Measurements from ENCODE around the gene STIL.

STIL gene

GRCh38 chr1:47338249-47339077 lies 24.5 kb upstream of the STIL start:
- H3K79me2 ChIP-seq (ENCODE audit: control insufficient read depth, insufficient read depth, low read length, poor library complexity), result peaks cover 9% of the 10 kb centered on the region
- peaks cover 0 to 2% of the 10 kb centered on the region in 2 experiments for H3K4me1 ChIP-seq (ENCODE audit: control insufficient read depth in 1 of 2, insufficient read depth in 2 of 2, low read length in 2 of 2)
- no peak overlapping the region for H2BK120ac ChIP-seq (ENCODE audit: insufficient read depth, low read length, poor library complexity)
- H3K4ac ChIP-seq (ENCODE audit: low read depth, low read length), result no peak overlapping the region
- no peak overlapping the region for H2BK5ac ChIP-seq (ENCODE audit: low read depth, low read length, poor library complexity)
- H3K36me3 ChIP-seq (ENCODE audit: control insufficient read depth in 1 of 2, insufficient read depth in 2 of 2, low read length in 2 of 2), result peaks cover 0 to 6% of the 10 kb centered on the region in 2 experiments
- H3K23ac ChIP-seq (ENCODE audit: low read length), result no peak overlapping the region
- peaks cover 8% of the 10 kb centered on the region for H3K79me1 ChIP-seq (ENCODE audit: low read length)
- no peak overlapping the region for H2AFZ ChIP-seq (ENCODE audit: insufficient read depth, low read length, poor library complexity)
- H4K91ac ChIP-seq (ENCODE audit: low read depth, low read length), result no peak overlapping the region
- H4K12ac ChIP-seq (ENCODE audit: low read depth, low read length), result no peak overlapping the region
- H3K9ac ChIP-seq (ENCODE audit: low read length), result no peak overlapping the region
- no peak overlapping the region for H2AK5ac ChIP-seq (ENCODE audit: low read length)
- H3K9me3 ChIP-seq (ENCODE audit: insufficient read depth, low read depth, low read length), result no peaks in the 10 kb centered on the region
- no peak overlapping the region for H3K14ac ChIP-seq (ENCODE audit: low read length)
- no peak overlapping the region for H3K4me3 ChIP-seq (ENCODE audit: low read depth, low read length)
- no peak overlapping the region for H3K18ac ChIP-seq (ENCODE audit: low read length)
- no peak for DNase-seq
- H3K4me2 ChIP-seq (ENCODE audit: low read length), result no peak overlapping the region
- no peak overlapping the region for H4K8ac ChIP-seq (ENCODE audit: low read depth, low read length)
- H3K27me3 ChIP-seq (ENCODE audit: insufficient read depth, low read length), result no peaks in the 10 kb centered on the region
- H3K27ac ChIP-seq (ENCODE audit: low read depth, low read length), result no peak overlapping the region
- no peak overlapping the region for H2BK12ac ChIP-seq (ENCODE audit: low read length)

- H2AK5ac ChIP-seq (ENCODE audit: low read length), result no peak overlapping the region
- H3K4me1 ChIP-seq (ENCODE audit: control insufficient read depth in 1 of 2, insufficient read depth in 2 of 2, low read length in 2 of 2), result peaks cover 7% of the 10 kb centered on the region in 2 experiments
- no peak overlapping the region for H3K18ac ChIP-seq (ENCODE audit: low read length)
- peak overlapping the region; percentile 57 for H3K4ac ChIP-seq (ENCODE audit: low read depth, low read length)
- no peak overlapping the region for H3K4me2 ChIP-seq (ENCODE audit: low read length)
- H4K12ac ChIP-seq (ENCODE audit: low read depth, low read length), result no peak overlapping the region
- no peak overlapping the region for H4K8ac ChIP-seq (ENCODE audit: low read depth, low read length)
- peaks cover 9% of the 10 kb centered on the region for H3K79me2 ChIP-seq (ENCODE audit: control insufficient read depth, insufficient read depth, low read length, poor library complexity)
- H2BK120ac ChIP-seq (ENCODE audit: insufficient read depth, low read length, poor library complexity), result no peak overlapping the region
- H3K14ac ChIP-seq (ENCODE audit: low read length), result no peak overlapping the region
- H3K27me3 ChIP-seq (ENCODE audit: insufficient read depth, low read length), result no peaks in the 10 kb centered on the region
- no peak overlapping the region for H3K4me3 ChIP-seq (ENCODE audit: low read depth, low read length)
- no CpG with 5 or more reads among the region's 6 CpGs for WGBS (ENCODE audit: extremely low coverage, insufficient coverage, insufficient read length)
- no peak overlapping the region for H2BK5ac ChIP-seq (ENCODE audit: low read depth, low read length, poor library complexity)
- H4K91ac ChIP-seq (ENCODE audit: low read depth, low read length), result no peak overlapping the region
- H3K79me1 ChIP-seq (ENCODE audit: low read length), result peaks cover 11% of the 10 kb centered on the region
- H2AFZ ChIP-seq (ENCODE audit: insufficient read depth, low read length, poor library complexity), result no peak overlapping the region
- H3K9me3 ChIP-seq (ENCODE audit: insufficient read depth, low read depth, low read length), result no peaks in the 10 kb centered on the region
- H3K23ac ChIP-seq (ENCODE audit: low read length), result no peak overlapping the region
- no peaks in the 10 kb centered on the region for H3K36me3 ChIP-seq (ENCODE audit: control insufficient read depth in 1 of 2, insufficient read depth in 2 of 2, low read length in 2 of 2)
- no peak overlapping the region for H3K9ac ChIP-seq (ENCODE audit: low read length)
- H2BK12ac ChIP-seq (ENCODE audit: low read length), result no peak overlapping the region
- no peak for DNase-seq
- H3K27ac ChIP-seq (ENCODE audit: low read depth, low read length), result no peak overlapping the region
Measured at GRCh38 chr1:47337350-47337749, 23.4 kb upstream of the STIL start.

DNA sequence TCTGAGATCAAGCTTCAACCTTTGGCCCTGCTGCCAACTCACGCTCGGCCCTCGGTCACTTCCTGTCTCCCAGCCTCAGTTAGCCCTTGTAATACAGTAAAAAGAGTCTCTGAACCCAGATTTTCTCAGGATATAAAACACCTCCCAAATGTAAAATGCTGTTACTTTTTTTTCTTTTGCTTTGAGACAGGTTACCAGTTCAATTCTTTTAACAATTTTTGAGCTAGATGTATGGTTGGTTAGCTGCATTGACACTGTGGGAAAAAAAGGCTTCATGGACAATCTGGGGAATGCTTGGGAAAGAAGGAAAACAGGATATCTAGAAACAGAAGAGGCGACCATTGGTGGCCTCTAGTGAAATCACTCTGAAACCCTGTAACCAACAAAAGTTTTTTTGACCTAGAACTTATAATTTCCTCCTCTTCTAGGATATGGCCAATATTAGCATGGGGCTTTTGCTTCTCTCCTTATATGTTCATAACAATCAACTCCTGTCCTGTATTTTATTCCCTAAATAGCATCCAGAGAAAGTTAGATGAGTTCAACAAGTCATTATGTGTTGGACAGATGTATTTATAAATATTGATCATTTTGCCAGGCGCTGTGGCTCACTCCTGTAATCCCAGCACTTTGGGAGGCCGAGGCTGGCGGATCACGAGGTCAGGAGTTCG lies 21.0 kb upstream of the STIL start:
- Histone ChIP-seq H3K9me3 (ENCODE audit: insufficient read depth, low read depth, low read length) (no peaks in the 10 kb centered on the region), H3K36me3 (ENCODE audit: control insufficient read depth in 1 of 2, insufficient read depth in 2 of 2, low read length in 2 of 2) (no peaks in the 10 kb centered on the region), H2BK5ac (ENCODE audit: low read depth, low read length, poor library complexity) (no peak overlapping the region), H3K18ac (ENCODE audit: low read length) (peak overlapping the region; percentile 96), H3K4me3 (ENCODE audit: low read depth, low read length) (peak overlapping the region; percentile 90), H3K4ac (ENCODE audit: low read depth, low read length) (peak overlapping the region; percentile 91), H3K23ac (ENCODE audit: low read length) (no peak overlapping the region), H4K91ac (ENCODE audit: low read depth, low read length) (no peak overlapping the region), H2BK120ac (ENCODE audit: insufficient read depth, low read length, poor library complexity) (no peak overlapping the region), H4K12ac (ENCODE audit: low read depth, low read length) (no peak overlapping the region), H3K27ac (ENCODE audit: low read depth, low read length) (peak overlapping the region; percentile 99), H2BK12ac (ENCODE audit: low read length) (no peak overlapping the region), H3K4me2 (ENCODE audit: low read length) (peak overlapping the region; percentile 62), H4K8ac (ENCODE audit: low read depth, low read length) (peak overlapping the region; percentile 97), H3K4me1 (ENCODE audit: control insufficient read depth in 1 of 2, insufficient read depth in 2 of 2, low read length in 2 of 2) (peaks cover 7 to 8% of the 10 kb centered on the region in 2 experiments), H3K14ac (ENCODE audit: low read length) (peak overlapping the region; percentile 98), H2AFZ (ENCODE audit: insufficient read depth, low read length, poor library complexity) (peak overlapping the region; percentile 53), H3K27me3 (ENCODE audit: insufficient read depth, low read length) (no peaks in the 10 kb centered on the region), H3K9ac (ENCODE audit: low read length) (no peak overlapping the region), H2AK5ac (ENCODE audit: low read length) (no peak overlapping the region), H3K79me2 (ENCODE audit: control insufficient read depth, insufficient read depth, low read length, poor library complexity) (peaks cover 9% of the 10 kb centered on the region), H3K79me1 (ENCODE audit: low read length) (peaks cover 11% of the 10 kb centered on the region)
- no peak for DNase-seq
- no CpG with 5 or more reads among the region's 9 CpGs for WGBS (ENCODE audit: extremely low coverage, insufficient coverage, insufficient read length)

DNA sequence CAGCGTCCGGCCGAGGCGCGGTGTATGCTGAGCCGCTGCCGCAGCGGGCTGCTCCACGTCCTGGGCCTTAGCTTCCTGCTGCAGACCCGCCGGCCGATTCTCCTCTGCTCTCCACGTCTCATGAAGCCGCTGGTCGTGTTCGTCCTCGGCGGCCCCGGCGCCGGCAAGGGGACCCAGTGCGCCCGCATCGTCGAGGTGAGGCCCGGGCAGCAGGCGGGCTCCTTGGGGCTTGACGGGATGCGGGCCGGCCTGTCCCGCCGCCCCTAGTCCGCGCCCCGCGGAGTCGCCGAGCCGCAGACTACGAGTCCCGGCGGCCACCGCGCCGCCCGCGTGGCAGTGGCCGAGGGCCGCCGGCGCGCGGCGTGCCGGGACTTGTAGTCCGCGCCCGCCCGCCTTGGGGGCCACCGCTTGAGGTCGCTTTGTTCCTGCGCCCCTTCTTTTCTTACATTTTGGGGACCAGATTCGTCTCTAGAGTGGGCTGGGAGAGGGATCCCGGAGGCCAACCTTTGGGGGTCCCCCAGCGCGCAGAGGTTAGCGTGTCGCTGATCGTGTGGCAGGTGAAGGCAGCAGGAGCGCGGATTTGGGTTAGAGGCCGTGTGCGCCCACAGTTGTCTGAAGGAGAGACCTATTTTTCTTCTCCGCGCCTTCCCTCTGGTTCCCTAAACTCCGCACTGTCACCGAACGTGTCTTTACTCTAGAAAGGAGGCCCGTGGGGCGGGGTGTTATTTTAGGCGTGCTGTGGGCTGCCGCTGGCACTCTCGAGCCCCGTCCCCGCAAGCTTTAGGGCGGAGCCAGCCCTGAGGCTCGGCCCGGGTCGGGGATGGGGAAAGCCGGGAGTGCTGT lies 20.2 kb upstream of the STIL start:
- Histone ChIP-seq H3K4me2 (ENCODE audit: low read length) (peak overlapping the region; percentile 62), H3K27ac (ENCODE audit: low read depth, low read length) (peak overlapping the region; percentile 99), H3K4me1 (ENCODE audit: control insufficient read depth in 1 of 2, insufficient read depth in 2 of 2, low read length in 2 of 2) (peaks cover 7 to 8% of the 10 kb centered on the region in 2 experiments), H3K4ac (ENCODE audit: low read depth, low read length) (peak overlapping the region; percentile 96), H4K91ac (ENCODE audit: low read depth, low read length) (peak overlapping the region; percentile 98), H2AFZ (ENCODE audit: insufficient read depth, low read length, poor library complexity) (peak overlapping the region; percentile 98), H2BK5ac (ENCODE audit: low read depth, low read length, poor library complexity) (peak overlapping the region; percentile 97), H3K36me3 (ENCODE audit: control insufficient read depth in 1 of 2, insufficient read depth in 2 of 2, low read length in 2 of 2) (no peaks in the 10 kb centered on the region), H3K9ac (ENCODE audit: low read length) (peak overlapping the region; percentile 93), H2BK12ac (ENCODE audit: low read length) (peak overlapping the region; percentile 51), H3K23ac (ENCODE audit: low read length) (no peak overlapping the region), H4K12ac (ENCODE audit: low read depth, low read length) (peak overlapping the region; percentile 99), H2AK5ac (ENCODE audit: low read length) (peak overlapping the region; percentile 88), H3K14ac (ENCODE audit: low read length) (peak overlapping the region; percentile 99), H3K9me3 (ENCODE audit: insufficient read depth, low read depth, low read length) (no peaks in the 10 kb centered on the region), H3K4me3 (ENCODE audit: low read depth, low read length) (peak overlapping the region; percentile 90), H4K8ac (ENCODE audit: low read depth, low read length) (peak overlapping the region; percentile 99), H3K79me1 (ENCODE audit: low read length) (peaks cover 11% of the 10 kb centered on the region), H3K27me3 (ENCODE audit: insufficient read depth, low read length) (no peaks in the 10 kb centered on the region), H3K79me2 (ENCODE audit: control insufficient read depth, insufficient read depth, low read length, poor library complexity) (peaks cover 9% of the 10 kb centered on the region), H2BK120ac (ENCODE audit: insufficient read depth, low read length, poor library complexity) (peak overlapping the region; percentile 97), H3K18ac (ENCODE audit: low read length) (peak overlapping the region; percentile 97)
- no CpG with 5 or more reads among the region's 90 CpGs for WGBS (ENCODE audit: extremely low coverage, insufficient coverage, insufficient read length)
- DNase-seq, result peak; percentile 83 to 94

Measured in trophoblast cell (in vitro differentiated cells and primary cell).